ENCODE data around the gene NUCB1. TPM values are rescaled to one million over a fixed set of nuclear protein-coding genes. Genes with fewer than 3 reads are reported as not detected.

The NUCB1 gene
- total and polyA plus RNA-seq, 9 of the 15 experiments (the other 6 are each of a cell fraction or from before 2014, with no cell fraction given), result 3.1 to 153 (median 71.7) TPM

GRCh38 chr19:48965040-48965805 is 65.1 kb downstream of the NUCB1 start, which contains the start of gene FTL (continued):
- no peak; the same call in 1 of the 2 replicates for TF ChIP-seq FOXP4 (CRISPR knock-in tag; IDR thresholded peaks at IDR 0.05; ENCODE audit: borderline replicate concordance)
- TF ChIP-seq GTF2A2 (tag; IDR thresholded peaks at IDR 0.05), result peak; percentile 94
- TF ChIP-seq, protein P1, sequence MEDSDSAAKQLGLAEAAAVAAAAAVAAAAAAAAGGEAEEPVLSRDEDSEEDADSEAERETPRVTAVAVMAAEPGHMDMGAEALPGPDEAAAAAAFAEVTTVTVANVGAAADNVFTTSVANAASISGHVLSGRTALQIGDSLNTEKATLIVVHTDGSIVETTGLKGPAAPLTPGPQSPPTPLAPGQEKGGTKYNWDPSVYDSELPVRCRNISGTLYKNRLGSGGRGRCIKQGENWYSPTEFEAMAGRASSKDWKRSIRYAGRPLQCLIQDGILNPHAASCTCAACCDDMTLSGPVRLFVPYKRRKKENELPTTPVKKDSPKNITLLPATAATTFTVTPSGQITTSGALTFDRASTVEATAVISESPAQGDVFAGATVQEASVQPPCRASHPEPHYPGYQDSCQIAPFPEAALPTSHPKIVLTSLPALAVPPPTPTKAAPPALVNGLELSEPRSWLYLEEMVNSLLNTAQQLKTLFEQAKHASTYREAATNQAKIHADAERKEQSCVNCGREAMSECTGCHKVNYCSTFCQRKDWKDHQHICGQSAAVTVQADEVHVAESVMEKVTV (CRISPR knock-in tag; IDR thresholded peaks at IDR 0.05), result peak; percentile 39; the same call in 1 of the 2 replicates
- TF ChIP-seq PRPF4 (IDR thresholded peaks at IDR 0.05; ENCODE audit: insufficient read depth, low read depth, low read length, poor library complexity, severe bottlenecking), result peak; percentile 95
- TF ChIP-seq RBM34 (IDR thresholded peaks at IDR 0.05; ENCODE audit: borderline replicate concordance, insufficient read depth, low read length), result no peak
- no peak for TF ChIP-seq ARHGAP35 (IDR thresholded peaks at IDR 0.05; ENCODE audit: partially characterized antibody)
- no peak for TF ChIP-seq SNIP1 (IDR thresholded peaks at IDR 0.05; ENCODE audit: low read depth)
- TF ChIP-seq ATF6 (CRISPR knock-in tag; IDR thresholded peaks at IDR 0.05), result peak; percentile 88
- TF ChIP-seq STAT5B (CRISPR knock-in tag; IDR thresholded peaks at IDR 0.05), result no peak
- peak; percentile 48; the same call in 1 of the 2 replicates for TF ChIP-seq THAP7 (CRISPR knock-in tag; IDR thresholded peaks at IDR 0.05)
- TF ChIP-seq ZNF175 (CRISPR knock-in tag; IDR thresholded peaks at IDR 0.05; ENCODE audit: low read depth), result peak; percentile 18; the same call in 1 of the 2 replicates
- TF ChIP-seq HDAC1 (IDR thresholded peaks at IDR 0.05), result peak in 1 of 2 experiments; percentile 83; a peak in 3 of 4 replicates
- peak; percentile 100 for TF ChIP-seq AFF4 (CRISPR knock-in tag; IDR thresholded peaks at IDR 0.05)
- no peak for TF ChIP-seq SRSF9 (IDR thresholded peaks at IDR 0.05; ENCODE audit: borderline replicate concordance, low read depth, low read length)
